Loucy (cell line): ENCODE measurements around the gene RAI1.
A peak's percentile ranks its signal among the peaks of the same experiment; 100 is the strongest.

ENCODE experiments used
- H2AFZ ChIP-seq: fragments of 200-600 bp; sonication (generic); 2 replicates; pipeline ENCODE4 v1.6.0; 2016; ENCODE audit warnings: antibody characterized with exemption, mild to moderate bottlenecking, low read length, moderate library complexity
- H3F3A ChIP-seq: fragments of 200-600 bp; 2 replicates; pipeline ENCODE4 v1.6.0; 2016; ENCODE audit warnings: antibody characterized with exemption, low read depth, mild to moderate bottlenecking
- H3K27me3 ChIP-seq: fragments of 200-600 bp; sonication (generic); 2 replicates; pipeline ENCODE4 v1.6.1; 2014; ENCODE audit warnings: low read length, mild to moderate bottlenecking; ENCODE audit not compliant: insufficient read depth, poor library complexity, severe bottlenecking
- H3K36me3 ChIP-seq: fragments of 200-600 bp; sonication (generic); 2 replicates; pipeline ENCODE4 v1.6.1; 2016; ENCODE audit warnings: low read length; ENCODE audit not compliant: insufficient read depth
- H3K4me1 ChIP-seq: fragments of 200-600 bp; sonication (generic); 2 replicates; pipeline ENCODE4 v1.5.1; 2014; ENCODE audit warnings: low read length, mild to moderate bottlenecking; ENCODE audit not compliant: insufficient read depth, poor library complexity, severe bottlenecking
- H3K4me2 ChIP-seq: fragments of 200-600 bp; sonication (generic); 2 replicates; pipeline ENCODE4 v1.6.0; 2014; ENCODE audit warnings: antibody characterized with exemption, low read length, low read depth, mild to moderate bottlenecking; ENCODE audit not compliant: poor library complexity, severe bottlenecking
- H3K4me3 ChIP-seq: fragments of 200-600 bp; sonication (generic); 2 replicates; pipeline ENCODE4 v1.5.1; 2014; ENCODE audit warnings: low read length, mild to moderate bottlenecking, mixed read lengths; ENCODE audit not compliant: poor library complexity, severe bottlenecking
- H3K79me2 ChIP-seq: fragments of 200-600 bp; sonication (generic); 2 replicates; pipeline ENCODE4 v1.6.1; 2014; ENCODE audit warnings: low read length; ENCODE audit not compliant: insufficient read depth
- H3K9ac ChIP-seq: fragments of 200-600 bp; sonication (generic); 2 replicates; pipeline ENCODE4 v1.6.0; 2014; ENCODE audit warnings: mild to moderate bottlenecking, low read depth, low read length, moderate library complexity; ENCODE audit not compliant: poor library complexity, severe bottlenecking
- H3K9me2 ChIP-seq: fragments of 200-600 bp; sonication (generic); replicated peaks from 2 replicates; pipeline ENCODE4 v1.6.1; 2016; ENCODE audit warnings: low read depth, low read length, mixed read lengths
- H3K9me3 ChIP-seq: fragments of 200-600 bp; sonication (generic); 2 replicates; pipeline ENCODE4 v1.6.1; 2014; ENCODE audit warnings: mild to moderate bottlenecking, antibody characterized with exemption, low read length, low read depth; ENCODE audit not compliant: insufficient read depth
- H4K20me1 ChIP-seq: fragments of 200-600 bp; sonication (generic); 2 replicates; pipeline ENCODE4 v1.6.0; 2014; ENCODE audit warnings: antibody characterized with exemption, low read length, mild to moderate bottlenecking; ENCODE audit not compliant: insufficient read depth, poor library complexity, severe bottlenecking
- EZH2phosphoT487 ChIP-seq: fragments of 200-600 bp; IDR thresholded peaks from 2 replicates; pipeline ENCODE4 v1.6.1; 2018; ENCODE audit warnings: antibody characterized with exemption, mild to moderate bottlenecking, moderate library complexity, borderline replicate concordance
- TF ChIP-seq, protein P1 (sequence below): fragments of 200-600 bp; sonication (generic); conservative IDR thresholded peaks from 2 replicates; pipeline ENCODE4 v1.5.1; 2014; ENCODE audit warnings: mild to moderate bottlenecking, antibody characterized with exemption, low read length

The RAI1 gene

DNA sequence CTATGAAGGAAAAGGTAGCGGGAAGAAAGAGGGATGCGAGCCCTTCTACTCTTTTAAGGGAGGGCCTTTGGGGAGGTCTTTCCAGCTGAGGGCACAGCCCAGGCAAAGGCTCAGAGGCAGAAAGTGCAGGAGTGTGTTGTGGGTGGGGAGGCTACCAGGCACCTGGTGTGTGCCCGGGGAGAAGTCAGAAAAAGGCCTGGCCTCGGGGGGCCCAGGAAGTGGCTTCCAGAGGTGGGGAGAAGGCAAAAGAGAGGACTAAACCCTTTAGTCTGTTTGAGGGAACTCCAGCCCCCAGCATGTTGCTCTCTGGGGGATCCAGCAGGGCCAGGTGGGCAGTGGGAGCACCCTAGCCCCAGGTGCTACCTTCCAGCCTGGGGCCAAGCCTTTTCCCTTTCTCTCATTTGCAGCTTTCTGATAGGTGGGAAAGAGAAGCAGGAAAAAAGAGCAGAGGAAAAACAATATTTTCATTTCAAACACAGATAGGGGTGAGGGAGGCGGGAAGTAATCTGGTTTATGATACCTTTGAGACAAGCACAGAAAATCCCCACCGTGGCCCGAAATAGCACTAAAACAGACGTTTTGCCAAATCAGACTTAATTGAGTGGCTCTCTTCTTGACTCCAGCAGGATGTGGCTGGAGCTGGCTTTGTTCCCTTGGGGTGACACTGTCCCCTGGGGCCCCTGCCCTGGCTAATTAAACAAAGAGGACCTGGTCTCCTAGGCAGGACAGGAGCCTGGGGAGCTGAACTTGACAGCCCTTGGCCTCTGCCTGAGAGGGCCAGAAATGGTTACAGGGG is 10.4 kb downstream of the RAI1 start:
- Histone ChIP-seq H3K4me3 (peak overlapping the region; percentile 37), H3K9ac (peak overlapping the region; percentile 80), H3K9me3 (no peaks in the 10 kb centered on the region), H2AFZ (no peak overlapping the region), H3K27me3 (no peaks in the 10 kb centered on the region), H3K4me2 (peak overlapping the region; percentile 94), H3K79me2 (peaks cover 96% of the 10 kb centered on the region), H3K4me1 (peaks cover 68% of the 10 kb centered on the region), H3K36me3 (no peaks in the 10 kb centered on the region), H3F3A (peaks cover 16% of the 10 kb centered on the region), H4K20me1 (peaks cover 68% of the 10 kb centered on the region), H3K9me2 (no peaks in the 10 kb centered on the region)
- TF ChIP-seq, protein P1, sequence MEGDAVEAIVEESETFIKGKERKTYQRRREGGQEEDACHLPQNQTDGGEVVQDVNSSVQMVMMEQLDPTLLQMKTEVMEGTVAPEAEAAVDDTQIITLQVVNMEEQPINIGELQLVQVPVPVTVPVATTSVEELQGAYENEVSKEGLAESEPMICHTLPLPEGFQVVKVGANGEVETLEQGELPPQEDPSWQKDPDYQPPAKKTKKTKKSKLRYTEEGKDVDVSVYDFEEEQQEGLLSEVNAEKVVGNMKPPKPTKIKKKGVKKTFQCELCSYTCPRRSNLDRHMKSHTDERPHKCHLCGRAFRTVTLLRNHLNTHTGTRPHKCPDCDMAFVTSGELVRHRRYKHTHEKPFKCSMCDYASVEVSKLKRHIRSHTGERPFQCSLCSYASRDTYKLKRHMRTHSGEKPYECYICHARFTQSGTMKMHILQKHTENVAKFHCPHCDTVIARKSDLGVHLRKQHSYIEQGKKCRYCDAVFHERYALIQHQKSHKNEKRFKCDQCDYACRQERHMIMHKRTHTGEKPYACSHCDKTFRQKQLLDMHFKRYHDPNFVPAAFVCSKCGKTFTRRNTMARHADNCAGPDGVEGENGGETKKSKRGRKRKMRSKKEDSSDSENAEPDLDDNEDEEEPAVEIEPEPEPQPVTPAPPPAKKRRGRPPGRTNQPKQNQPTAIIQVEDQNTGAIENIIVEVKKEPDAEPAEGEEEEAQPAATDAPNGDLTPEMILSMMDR = no peak
- TF ChIP-seq EZH2phosphoT487 = no peak

DNA sequence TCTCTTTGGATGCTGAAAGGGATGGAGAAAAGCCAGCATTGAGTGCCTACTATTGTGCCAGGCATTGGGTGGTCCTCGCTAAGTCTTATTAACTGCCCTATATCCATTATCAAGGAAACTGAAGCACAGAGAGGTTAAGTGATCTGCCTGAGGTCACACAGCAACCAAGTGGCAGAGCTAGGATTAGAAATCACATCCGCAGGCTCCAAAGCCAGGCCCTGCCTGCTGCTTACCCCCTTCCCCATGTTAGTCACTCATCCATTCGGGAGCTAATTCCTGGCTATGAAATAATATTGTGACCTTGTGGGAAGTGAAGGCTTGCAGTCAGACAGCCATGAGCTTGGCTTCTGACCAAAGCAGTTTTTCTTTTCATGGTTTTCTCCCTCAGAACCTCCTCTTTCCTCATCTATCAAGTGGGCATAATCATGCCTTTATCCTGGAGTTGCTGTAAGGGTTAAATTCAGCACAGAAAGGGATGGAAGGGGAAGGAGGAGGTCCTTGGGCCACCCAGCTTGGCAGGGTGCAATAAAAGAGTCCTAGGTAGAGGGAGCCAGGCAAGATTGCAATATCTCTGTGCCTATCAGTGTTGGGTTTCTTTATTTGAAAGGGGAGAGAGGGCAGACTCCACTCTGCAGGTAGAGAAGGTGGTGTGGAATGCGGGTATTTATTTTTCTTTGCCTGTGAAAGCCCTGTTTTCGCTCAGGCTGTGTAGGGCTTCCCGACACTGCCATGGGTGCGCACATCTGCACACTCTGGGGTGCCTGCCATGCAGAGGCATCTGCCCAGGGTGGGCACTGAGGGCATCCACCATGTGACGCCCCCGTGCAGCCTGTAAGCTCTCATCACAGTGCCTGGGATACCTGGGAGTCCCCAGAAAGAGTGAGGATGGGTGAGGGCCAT is 11.3 kb downstream of the RAI1 start:
- TF ChIP-seq EZH2phosphoT487 = no peak
- TF ChIP-seq, protein P1 = no peak; the same call in 1 of the 2 replicates
- Histone ChIP-seq H3K4me3 (peak overlapping the region; percentile 37), H3K79me2 (peaks cover 96% of the 10 kb centered on the region), H3K9me3 (no peaks in the 10 kb centered on the region), H3K27me3 (no peaks in the 10 kb centered on the region), H3K9ac (peak overlapping the region; percentile 80), H3K9me2 (no peaks in the 10 kb centered on the region), H3F3A (peaks cover 16% of the 10 kb centered on the region), H3K4me1 (peaks cover 64% of the 10 kb centered on the region), H3K4me2 (peak overlapping the region; percentile 94), H2AFZ (no peak overlapping the region), H3K36me3 (no peaks in the 10 kb centered on the region), H4K20me1 (peaks cover 77% of the 10 kb centered on the region)

DNA sequence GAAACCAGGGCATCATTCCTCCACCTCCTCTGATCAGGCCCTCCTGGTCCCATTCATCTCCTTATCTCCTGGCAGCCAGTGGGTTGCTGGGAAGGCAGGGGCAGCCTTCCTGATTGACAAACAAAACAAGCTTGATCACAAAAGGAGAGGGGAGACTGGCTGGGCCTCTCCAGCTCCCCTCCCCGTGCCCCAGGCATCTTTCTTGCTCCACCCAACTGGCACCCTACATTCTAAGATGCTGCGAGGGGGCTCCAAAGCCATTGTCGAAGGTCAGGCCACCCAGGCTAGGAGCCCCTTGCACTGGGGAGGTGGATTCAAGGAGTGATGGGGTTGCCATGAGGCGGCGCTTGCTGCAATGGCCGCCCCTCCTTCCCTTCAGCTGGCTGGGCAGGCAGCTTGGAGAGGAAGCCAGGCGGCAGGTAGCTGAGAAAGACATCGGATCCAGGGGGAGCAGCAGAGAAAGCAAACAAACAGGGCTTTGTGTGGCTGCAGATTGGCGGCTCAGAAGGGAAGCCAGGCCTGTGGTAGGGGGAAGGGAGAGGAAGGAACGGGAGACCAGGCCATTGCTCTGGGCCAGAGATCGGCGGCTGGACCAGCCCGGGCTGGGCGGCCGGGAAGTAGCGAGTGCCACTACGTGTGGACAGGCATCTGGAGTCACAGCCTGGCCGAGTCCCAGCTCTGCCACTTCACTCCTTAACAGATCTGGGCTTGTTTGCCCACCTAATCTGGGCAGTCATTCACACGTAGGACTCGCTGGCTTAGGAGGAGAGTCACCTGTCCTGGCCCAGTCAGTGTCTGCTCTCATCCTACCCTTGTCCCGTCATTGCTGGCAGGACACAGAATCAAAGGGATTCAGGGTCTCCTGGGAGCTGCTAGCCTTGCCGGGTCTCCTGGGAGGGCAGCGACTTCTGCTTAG is 12.3 kb downstream of the RAI1 start:
- peaks cover 73% of the 10 kb centered on the region for H3K4me1 ChIP-seq
- H4K20me1 ChIP-seq = peaks cover 86% of the 10 kb centered on the region
- peak overlapping the region; percentile 61; the same call in 1 of the 2 replicates for H2AFZ ChIP-seq
- H3K27me3 ChIP-seq = no peaks in the 10 kb centered on the region
- peaks cover 16% of the 10 kb centered on the region for H3F3A ChIP-seq
- peaks cover 96% of the 10 kb centered on the region for H3K79me2 ChIP-seq
- TF ChIP-seq EZH2phosphoT487 = no peak
- TF ChIP-seq, protein P1 = no peak
- H3K4me2 ChIP-seq = peak overlapping the region; percentile 94
- H3K36me3 ChIP-seq = no peaks in the 10 kb centered on the region
- no peaks in the 10 kb centered on the region for H3K9me2 ChIP-seq
- H3K9ac ChIP-seq = peak overlapping the region; percentile 80
- H3K4me3 ChIP-seq = peak overlapping the region; percentile 82
- no peaks in the 10 kb centered on the region for H3K9me3 ChIP-seq
